Ammon's horn (tissue), 1 donor: Measurements from ENCODE around the gene CA5B.
"Not testable (repeated sequence)": the region's sequence is repeated elsewhere in the genome, so short reads cannot be mapped to it uniquely, and the experiment has no call there.

ENCODE experiments used
- DNase-seq: peaks from one replicate; pipeline ENCODE4 v3.0.0-alpha.2; 2016; ENCODE audit warnings: low spot score

Gene CA5B

GRCh38 chrX:15814771-15815365, 76.8 kb downstream of the CA5B start:
- DNase-seq, result no peak

- peak; percentile 32 for DNase-seq
Measured at GRCh38 chrX:15815779-15816437, 77.8 kb downstream of the CA5B start.

- no peak for DNase-seq
Measured at GRCh38 chrX:15816438-15816809, 78.4 kb downstream of the CA5B start.

- DNase-seq, result no peak
Measured at GRCh38 chrX:15816886-15817285, 78.8 kb downstream of the CA5B start.

GRCh38 chrX:15820106-15821073, 82.3 kb downstream of the CA5B start:
- no peak for DNase-seq

GRCh38 chrX:15822922-15823321, 84.9 kb downstream of the CA5B start:
- no peak for DNase-seq

- DNase-seq, result no peak
Measured at GRCh38 chrX:15825936-15826335, 87.9 kb downstream of the CA5B start.

- DNase-seq, result no peak
Measured at GRCh38 chrX:15829217-15829616, 91.1 kb downstream of the CA5B start.

- not testable (repeated sequence) for DNase-seq
Measured at GRCh38 chrX:15831347-15831746, 93.3 kb downstream of the CA5B start.

- DNase-seq, result no peak
Measured at GRCh38 chrX:15834053-15834452, 96.0 kb downstream of the CA5B start.

- DNase-seq, result no peak
Measured at GRCh38 chrX:15834827-15835595, 96.9 kb downstream of the CA5B start.
